CD4-positive, alpha-beta T cell (primary cell): Measurements from ENCODE around the gene FASTKD3. TPM values are rescaled to one million over a fixed set of nuclear protein-coding genes. Genes with fewer than 3 reads are reported as not detected.

Experiments used
- ATAC-seq: fragments of 200-7000 bp; cut with Tn5 transposase; one replicate; pipeline ENCODE4 v1.10.0; 2022; ENCODE audit warnings: mild to moderate bottlenecking; ENCODE audit not compliant: poor library complexity
- CTCF ChIA-PET: fragments of 350-600 bp; sonication (Branson Sonifier 250); formaldehyde crosslinking; loops from one replicate; lab custom pipeline; 2021; ENCODE audit warnings: antibody characterized with exemption, inconsistent platforms; lab: Charles Lee
- POLR2A ChIA-PET: fragments of 350-600 bp; sonication (Branson Sonifier 250); formaldehyde crosslinking; loops from one replicate; lab custom pipeline; 2021; ENCODE audit warnings: antibody characterized with exemption, inconsistent platforms; lab: Charles Lee
- DNase-seq, 14 experiments: peaks; one replicate each; pipeline ENCODE4 v3.0.0-alpha.2; 2013 to 2020; ENCODE audit warnings: mixed read lengths in 2 of 14
- H3K27ac ChIP-seq, 2 donors: one replicate each; pipeline versions ENCODE4 v1.5.1 to v1.7.0; 2013; ENCODE audit warnings: low read length in 2 of 2, low read depth in 1 of 2, mild to moderate bottlenecking in 1 of 2
- H3K27me3 ChIP-seq, 2 experiments: 1 replicate in 1 of 2; 2 replicates in 1 of 2; pipeline versions ENCODE4 v1.6.1 to v1.7.0; 2013; ENCODE audit warnings: low read length in 2 of 2, control low read depth in 1 of 2, mild to moderate bottlenecking in 1 of 2, moderate library complexity in 1 of 2; ENCODE audit not compliant: insufficient read depth in 2 of 2, control insufficient read depth in 1 of 2
- H3K36me3 ChIP-seq: one replicate; pipeline ENCODE4 v1.6.1; 2013; ENCODE audit warnings: low read length, control low read depth; ENCODE audit not compliant: insufficient read depth
- H3K4me1 ChIP-seq: one replicate; pipeline ENCODE4 v1.6.1; 2013; ENCODE audit warnings: low read length, control low read depth; ENCODE audit not compliant: insufficient read depth
- H3K4me3 ChIP-seq: one replicate; pipeline ENCODE4 v1.5.1; 2013; ENCODE audit warnings: mild to moderate bottlenecking, low read length, moderate library complexity
- H3K9me3 ChIP-seq, 2 experiments: 1 replicate in 1 of 2; 2 replicates in 1 of 2; pipeline versions ENCODE4 v1.6.1 to v1.7.0; 2013; ENCODE audit warnings: low read length in 2 of 2, mild to moderate bottlenecking in 2 of 2, control low read depth in 1 of 2, moderate library complexity in 1 of 2; ENCODE audit not compliant: control insufficient read depth in 1 of 2, insufficient read depth in 1 of 2
- H3K27ac Mint-ChIP-seq: one replicate; pipeline ENCODE4 v1.8.0; 2020; ENCODE audit warnings: mixed read lengths
- H3K27me3 Mint-ChIP-seq: one replicate; pipeline ENCODE4 v1.8.0; 2021; ENCODE audit warnings: mixed read lengths
- H3K36me3 Mint-ChIP-seq: one replicate; pipeline ENCODE4 v1.8.0; 2021; ENCODE audit warnings: low read depth, mixed read lengths
- H3K4me1 Mint-ChIP-seq: one replicate; pipeline ENCODE4 v1.8.0; 2021; ENCODE audit warnings: low read depth, mixed read lengths
- H3K4me3 Mint-ChIP-seq: one replicate; pipeline ENCODE4 v1.8.0; 2020; ENCODE audit warnings: mild to moderate bottlenecking, mixed read lengths
- H3K9me3 Mint-ChIP-seq: one replicate; pipeline ENCODE4 v1.8.0; 2020; ENCODE audit warnings: mixed read lengths
- CTCF ChIP-seq: fragments of 200-600 bp; IDR thresholded peaks from one replicate; pipeline ENCODE4 v1.8.0; 2022; ENCODE audit warnings: antibody characterized with exemption, mild to moderate bottlenecking
- intact Hi-C, 2 experiments: fragments of 100-400 bp; cut with DNase I in 1 of 2; cut with micrococcal nuclease in 1 of 2; formaldehyde crosslinking; loops; one replicate each; pipeline versions ENCODE4 v1.15.1 to v1.9.0; 2023 to 2025; cut with DNase I, micrococcal nuclease
- total RNA-seq, 174 experiments: library from RNA in 2 of 174; stranded (reverse) in 2 of 174; gene quantifications; one replicate each; pipeline ENCODE4 v1.2.3 and lab custom pipeline; 2021 to 2026

FASTKD3 gene
- total RNA-seq, 2 experiments from 2014 or later, result 2.6 to 3.4 TPM

- Histone ChIP-seq H3K27ac (no peak overlapping the region), H3K4me3 (no peak overlapping the region), H3K36me3 (peaks cover 19% of the 10 kb centered on the region), H3K9me3 (no peaks in the 10 kb centered on the region), H3K4me1 (peaks cover 26% of the 10 kb centered on the region), H3K27me3 (no peaks in the 10 kb centered on the region)
- POLR2A ChIA-PET, result no interaction called here
- no peak for TF ChIP-seq CTCF
- H3K9me3 Mint-ChIP-seq, result no peaks in the 10 kb centered on the region
- intact Hi-C loops, result loop anchor here in 1 of 2 experiments (5.0 kb wide), 2 partner anchors 1230 to 1490 kb away; partner anchors contain the start of gene MED10
- CTCF ChIA-PET, result no interaction called here
- DNase-seq, result no peak
- H3K27ac Mint-ChIP-seq, result peak overlapping the region; percentile 10
- peaks cover 58% of the 10 kb centered on the region for H3K36me3 Mint-ChIP-seq
- H3K4me3 Mint-ChIP-seq, result peak overlapping the region; percentile 93
- no peak for ATAC-seq
- no peaks in the 10 kb centered on the region for H3K27me3 Mint-ChIP-seq
- peaks cover 67% of the 10 kb centered on the region for H3K4me1 Mint-ChIP-seq
Observed at GRCh38 chr5:7867260-7867659, 1.6 kb downstream of the FASTKD3 start.

- ChIA-PET POLR2A (no interaction called here), CTCF (no interaction called here)
- intact Hi-C loops, result loop anchor here in 1 of 2 experiments (5.0 kb wide), 2 partner anchors 1229 to 1489 kb away; partner anchors contain the start of gene MED10
- Mint-ChIP-seq H3K4me1 (peaks cover 56% of the 10 kb centered on the region), H3K27me3 (no peaks in the 10 kb centered on the region), H3K36me3 (peaks cover 57% of the 10 kb centered on the region), H3K9me3 (no peaks in the 10 kb centered on the region), H3K4me3 (no peak overlapping the region), H3K27ac (no peak overlapping the region)
- DNase-seq (no peak), ATAC-seq (no peak)
- no peak for TF ChIP-seq CTCF
- peaks cover 20% of the 10 kb centered on the region for H3K4me1 ChIP-seq
- H3K36me3 ChIP-seq, result peaks cover 27% of the 10 kb centered on the region
- H3K4me3 ChIP-seq, result no peak overlapping the region
- no peak overlapping the region for H3K27ac ChIP-seq
- no peaks in the 10 kb centered on the region for H3K9me3 ChIP-seq
- no peaks in the 10 kb centered on the region for H3K27me3 ChIP-seq
Observed at GRCh38 chr5:7866196-7866595, 2.6 kb downstream of the FASTKD3 start.

- Mint-ChIP-seq H3K4me1 (peaks cover 22% of the 10 kb centered on the region), H3K9me3 (no peaks in the 10 kb centered on the region), H3K4me3 (no peak overlapping the region), H3K27ac (peak overlapping the region; percentile 75), H3K27me3 (no peaks in the 10 kb centered on the region), H3K36me3 (peaks cover 45% of the 10 kb centered on the region)
- Histone ChIP-seq H3K4me3 (no peak overlapping the region), H3K27ac (no peak overlapping the region), H3K27me3 (no peaks in the 10 kb centered on the region), H3K36me3 (peaks cover 34% of the 10 kb centered on the region), H3K4me1 (peaks cover 12% of the 10 kb centered on the region), H3K9me3 (no peaks in the 10 kb centered on the region)
- POLR2A ChIA-PET, result interaction anchor here (0.5 to 2.2 kb wide), 3 partner anchors 11 to 15 kb away, joined by 3 to 22 read pairs (median 7); partner anchors contain the start of genes FASTKD3 and MTRR
- CTCF ChIA-PET, result interaction anchor here (0.9 to 1.4 kb wide), 3 partner anchors 13 to 29 kb away, joined by 3 to 4 read pairs (median 4); no protein-coding TSS in a partner anchor
- intact Hi-C loops, result loop anchor here in 1 of 2 experiments (10.0 kb wide), 2 partner anchors 597 to 1093 kb away; no protein-coding TSS in a partner anchor
- peak in 1 of 14 experiments; percentile 13 for DNase-seq
- TF ChIP-seq CTCF, result no peak
- ATAC-seq, result peak; percentile 41
Observed at GRCh38 chr5:7857926-7858632, 10.8 kb downstream of the FASTKD3 start.
